ENCODE results near the gene LAMC3. TPM values are rescaled to one million over a fixed set of nuclear protein-coding genes. Genes with fewer than 3 reads are reported as not detected.

The LAMC3 gene
- total RNA-seq, 1 donor from 2014 or later, result not detected

DNA sequence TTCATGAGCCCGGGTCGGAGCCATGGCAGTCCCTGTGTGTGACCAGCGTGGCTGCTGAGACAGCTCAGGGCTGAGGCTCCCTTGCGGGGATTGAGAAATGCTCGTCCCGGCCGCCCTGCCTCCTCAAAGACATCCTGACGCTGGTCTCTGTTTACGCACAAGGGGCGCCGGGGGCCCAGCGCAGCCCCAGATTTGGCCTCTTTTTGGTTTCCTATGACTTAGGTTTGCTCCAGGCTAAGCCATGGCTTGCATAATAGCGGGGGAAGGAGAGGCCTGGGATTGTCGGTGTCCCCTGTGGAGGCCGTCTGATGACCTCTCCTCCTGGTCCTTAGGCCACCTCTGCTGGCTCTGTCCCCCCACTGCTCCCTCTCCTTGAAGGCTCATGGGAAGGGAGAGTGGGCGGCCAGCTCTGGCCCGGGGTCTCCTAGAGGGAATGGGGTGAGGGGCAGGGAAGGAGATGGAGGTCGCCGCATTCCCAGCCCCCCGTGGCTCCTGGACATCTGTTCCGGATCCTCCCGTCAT lies 3.5 kb downstream of the LAMC3 start:
- no peaks in the 10 kb centered on the region for H3K9me3 Mint-ChIP-seq
- no peak for DNase-seq (ENCODE audit: low spot score)
- no peak overlapping the region for H3K4me3 Mint-ChIP-seq (ENCODE audit: low read depth)
- intact Hi-C loops (cut with micrococcal nuclease), result no loop called here
- H3K36me3 Mint-ChIP-seq (ENCODE audit: low read depth), result no peaks in the 10 kb centered on the region
- H3K4me1 Mint-ChIP-seq (ENCODE audit: low read depth), result no peaks in the 10 kb centered on the region
- H3K27me3 Mint-ChIP-seq (ENCODE audit: low read depth), result peaks cover 24% of the 10 kb centered on the region
- H3K27ac Mint-ChIP-seq, result no peak overlapping the region

GRCh38 chr9:131013015-131013755 lies 4.2 kb downstream of the LAMC3 start:
- no peaks in the 10 kb centered on the region for H3K4me1 Mint-ChIP-seq (ENCODE audit: low read depth)
- DNase-seq (ENCODE audit: low spot score), result no peak
- no peak overlapping the region for H3K4me3 Mint-ChIP-seq (ENCODE audit: low read depth)
- H3K9me3 Mint-ChIP-seq, result no peaks in the 10 kb centered on the region
- H3K27ac Mint-ChIP-seq, result no peak overlapping the region
- H3K27me3 Mint-ChIP-seq (ENCODE audit: low read depth), result peaks cover 18% of the 10 kb centered on the region
- intact Hi-C loops (cut with micrococcal nuclease), result no loop called here
- H3K36me3 Mint-ChIP-seq (ENCODE audit: low read depth), result no peaks in the 10 kb centered on the region

GRCh38 chr9:131013771-131014676 lies 5.0 kb downstream of the LAMC3 start:
- intact Hi-C loops (cut with micrococcal nuclease), result no loop called here
- H3K27ac Mint-ChIP-seq, result no peak overlapping the region
- H3K4me3 Mint-ChIP-seq (ENCODE audit: low read depth), result no peak overlapping the region
- no peaks in the 10 kb centered on the region for H3K9me3 Mint-ChIP-seq
- H3K4me1 Mint-ChIP-seq (ENCODE audit: low read depth), result no peaks in the 10 kb centered on the region
- peaks cover 13% of the 10 kb centered on the region for H3K27me3 Mint-ChIP-seq (ENCODE audit: low read depth)
- DNase-seq (ENCODE audit: low spot score), result no peak
- H3K36me3 Mint-ChIP-seq (ENCODE audit: low read depth), result no peaks in the 10 kb centered on the region

DNA sequence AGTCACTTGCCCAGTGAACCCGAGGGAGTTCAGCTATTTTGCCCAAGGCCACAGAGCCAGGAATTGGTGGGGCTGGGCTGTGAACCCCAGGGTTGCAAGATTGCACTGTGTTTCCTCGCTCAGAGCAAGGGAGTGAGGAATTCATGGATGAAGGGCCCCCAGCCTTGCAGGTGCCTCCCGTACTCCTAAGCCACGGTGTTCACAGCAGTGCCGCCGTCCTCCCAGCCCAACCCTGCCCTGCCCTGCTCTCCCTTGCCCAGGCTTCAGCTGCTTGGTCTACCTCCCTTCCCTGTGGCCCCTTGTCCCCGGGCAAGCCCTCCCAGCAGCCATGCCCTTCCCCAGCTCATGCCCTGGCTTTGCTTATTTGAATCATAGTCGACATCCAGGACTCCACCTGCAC lies 6.1 kb downstream of the LAMC3 start:
- Mint-ChIP-seq H3K27me3 (ENCODE audit: low read depth) (peaks cover 12% of the 10 kb centered on the region), H3K9me3 (no peaks in the 10 kb centered on the region), H3K27ac (no peak overlapping the region)

DNA sequence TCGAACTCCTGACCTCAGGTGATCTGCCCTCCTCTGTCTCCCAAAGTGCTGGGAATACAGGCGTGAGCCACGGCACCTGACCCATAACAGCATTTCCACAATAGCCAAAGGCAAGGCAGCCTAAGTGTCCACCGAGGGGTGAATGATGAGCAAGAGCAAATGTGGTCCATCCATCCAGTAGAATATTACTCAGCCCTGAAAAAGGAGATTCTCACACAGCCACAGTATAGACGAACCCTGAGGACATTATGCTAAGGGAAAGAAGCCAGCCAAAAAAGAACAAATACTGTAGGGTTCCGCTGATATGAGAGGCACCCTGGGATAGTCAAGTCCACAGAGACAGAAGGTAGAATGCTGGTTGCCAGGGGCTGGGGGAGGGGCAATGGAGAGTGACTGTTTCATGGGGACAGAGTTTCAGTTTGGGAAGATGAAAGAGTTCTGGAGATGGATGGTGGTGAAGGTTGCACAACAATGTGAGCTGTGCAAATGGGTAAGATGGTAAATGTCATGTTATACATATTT lies 7.0 kb downstream of the LAMC3 start:
- Mint-ChIP-seq H3K4me3 (ENCODE audit: low read depth) (no peak overlapping the region), H3K27me3 (ENCODE audit: low read depth) (peaks cover 5% of the 10 kb centered on the region), H3K4me1 (ENCODE audit: low read depth) (no peaks in the 10 kb centered on the region), H3K9me3 (no peaks in the 10 kb centered on the region), H3K36me3 (ENCODE audit: low read depth) (no peaks in the 10 kb centered on the region), H3K27ac (no peak overlapping the region)
- DNase-seq (ENCODE audit: low spot score), result no peak
- intact Hi-C loops (cut with micrococcal nuclease), result no loop called here

More for the DNA sequence above, 6.1 kb downstream of the LAMC3 start:
- DNase-seq (ENCODE audit: low spot score), result no peak
- no peaks in the 10 kb centered on the region for H3K4me1 Mint-ChIP-seq (ENCODE audit: low read depth)
- no peaks in the 10 kb centered on the region for H3K36me3 Mint-ChIP-seq (ENCODE audit: low read depth)
- intact Hi-C loops (cut with micrococcal nuclease), result no loop called here
- H3K4me3 Mint-ChIP-seq (ENCODE audit: low read depth), result no peak overlapping the region

DNA sequence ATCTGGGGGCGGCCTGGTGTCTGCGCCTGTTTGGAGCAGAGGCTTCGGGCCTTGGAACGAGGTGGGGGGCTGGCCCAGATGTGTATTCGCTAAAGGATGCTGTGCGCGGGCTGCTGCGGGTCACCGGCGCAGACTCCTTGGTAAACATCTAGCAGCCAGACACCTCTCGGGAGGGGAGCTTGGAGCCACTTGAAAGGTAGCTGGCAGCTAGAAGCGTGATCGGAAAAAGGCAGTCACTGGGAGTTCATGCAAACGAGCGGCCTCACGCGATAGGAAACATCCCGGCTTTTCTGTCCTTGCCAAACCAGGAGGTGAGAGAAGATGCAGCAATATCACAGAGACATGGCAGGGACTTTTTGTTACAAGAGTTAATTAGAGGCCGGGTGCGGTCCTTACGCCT lies 8.1 kb downstream of the LAMC3 start:
- Mint-ChIP-seq H3K9me3 (no peaks in the 10 kb centered on the region), H3K27me3 (ENCODE audit: low read depth) (peaks cover 2% of the 10 kb centered on the region), H3K4me3 (ENCODE audit: low read depth) (no peak overlapping the region), H3K4me1 (ENCODE audit: low read depth) (no peaks in the 10 kb centered on the region), H3K27ac (no peak overlapping the region), H3K36me3 (ENCODE audit: low read depth) (no peaks in the 10 kb centered on the region)
- intact Hi-C loops (cut with micrococcal nuclease), result no loop called here
- DNase-seq (ENCODE audit: low spot score), result no peak

- Mint-ChIP-seq H3K9me3 (no peaks in the 10 kb centered on the region), H3K4me1 (ENCODE audit: low read depth) (no peaks in the 10 kb centered on the region), H3K27ac (no peak overlapping the region), H3K27me3 (ENCODE audit: low read depth) (peaks cover 4% of the 10 kb centered on the region), H3K36me3 (ENCODE audit: low read depth) (no peaks in the 10 kb centered on the region), H3K4me3 (ENCODE audit: low read depth) (no peak overlapping the region)
- intact Hi-C loops (cut with micrococcal nuclease), result no loop called here
- no peak for DNase-seq (ENCODE audit: low spot score)
Measured at GRCh38 chr9:131018621-131019020, 9.6 kb downstream of the LAMC3 start.

- intact Hi-C loops (cut with micrococcal nuclease), result no loop called here
- Mint-ChIP-seq H3K27ac (no peak overlapping the region), H3K4me1 (ENCODE audit: low read depth) (no peaks in the 10 kb centered on the region), H3K4me3 (ENCODE audit: low read depth) (no peak overlapping the region), H3K36me3 (ENCODE audit: low read depth) (no peaks in the 10 kb centered on the region), H3K9me3 (no peaks in the 10 kb centered on the region), H3K27me3 (ENCODE audit: low read depth) (peaks cover 2% of the 10 kb centered on the region)
- no peak for DNase-seq (ENCODE audit: low spot score)
Measured at GRCh38 chr9:131019388-131020239, 10.6 kb downstream of the LAMC3 start.

DNA sequence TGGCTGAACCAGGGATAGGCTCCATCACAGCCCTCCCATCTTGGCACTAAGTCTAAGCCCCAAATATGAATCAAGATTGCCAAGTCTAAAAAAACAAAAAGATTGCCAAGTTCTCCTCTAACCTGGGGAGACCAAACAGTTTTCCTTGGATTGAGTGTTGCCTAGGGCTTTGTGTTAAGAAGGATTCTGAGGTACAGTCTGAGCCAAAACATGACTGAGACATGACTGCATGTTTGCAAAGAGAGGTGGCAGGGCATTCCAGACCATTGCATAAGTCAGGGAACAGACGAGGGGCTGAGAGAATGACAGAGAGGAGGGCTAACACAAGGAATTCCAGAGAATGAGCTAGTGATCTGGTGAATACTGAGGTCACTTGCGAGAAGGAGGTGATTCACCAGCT lies 11.4 kb downstream of the LAMC3 start:
- no peaks in the 10 kb centered on the region for H3K9me3 Mint-ChIP-seq
- no peaks in the 10 kb centered on the region for H3K36me3 Mint-ChIP-seq (ENCODE audit: low read depth)
- H3K27ac Mint-ChIP-seq, result no peak overlapping the region
- H3K4me3 Mint-ChIP-seq (ENCODE audit: low read depth), result no peak overlapping the region
- no peaks in the 10 kb centered on the region for H3K4me1 Mint-ChIP-seq (ENCODE audit: low read depth)
- intact Hi-C loops (cut with micrococcal nuclease), result no loop called here
- peaks cover 2% of the 10 kb centered on the region for H3K27me3 Mint-ChIP-seq (ENCODE audit: low read depth)
- no peak for DNase-seq (ENCODE audit: low spot score)

- Mint-ChIP-seq H3K4me1 (ENCODE audit: low read depth) (no peaks in the 10 kb centered on the region), H3K36me3 (ENCODE audit: low read depth) (no peaks in the 10 kb centered on the region), H3K27ac (no peak overlapping the region), H3K27me3 (ENCODE audit: low read depth) (peaks cover 2% of the 10 kb centered on the region), H3K4me3 (ENCODE audit: low read depth) (no peak overlapping the region), H3K9me3 (no peaks in the 10 kb centered on the region)
- DNase-seq (ENCODE audit: low spot score), result no peak
- intact Hi-C loops (cut with micrococcal nuclease), result no loop called here
Measured at GRCh38 chr9:131020862-131021261, 11.9 kb downstream of the LAMC3 start.

DNA sequence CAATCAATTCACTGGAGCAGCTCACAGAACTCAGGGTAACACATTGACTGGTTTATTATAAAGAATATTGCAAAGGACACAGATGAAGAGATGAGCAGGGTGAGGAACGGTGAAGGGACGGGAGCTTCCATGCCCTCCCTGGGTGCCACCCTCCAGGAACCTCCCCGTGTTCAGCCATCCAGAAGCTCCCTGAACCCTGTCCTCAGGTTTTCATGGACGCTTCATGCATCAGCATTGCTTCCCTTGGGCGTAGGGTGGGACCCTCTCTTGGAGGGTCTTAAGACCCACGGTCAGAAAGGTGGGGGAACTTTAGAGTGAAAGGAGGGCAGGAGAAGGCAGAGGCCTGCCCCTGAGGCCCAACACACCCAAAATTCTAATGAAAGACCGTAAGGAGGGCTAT lies 12.8 kb downstream of the LAMC3 start:
- H3K9me3 Mint-ChIP-seq, result no peaks in the 10 kb centered on the region
- H3K36me3 Mint-ChIP-seq (ENCODE audit: low read depth), result no peaks in the 10 kb centered on the region
- DNase-seq (ENCODE audit: low spot score), result no peak
- intact Hi-C loops (cut with micrococcal nuclease), result no loop called here
- no peaks in the 10 kb centered on the region for H3K4me1 Mint-ChIP-seq (ENCODE audit: low read depth)
- H3K27me3 Mint-ChIP-seq (ENCODE audit: low read depth), result peaks cover 2% of the 10 kb centered on the region
- H3K27ac Mint-ChIP-seq, result no peak overlapping the region
- H3K4me3 Mint-ChIP-seq (ENCODE audit: low read depth), result no peak overlapping the region

All from activated T-helper 2 cell treated with anti-CD3 and anti-CD28 coated beads, Interferon-gamma antibody, Interleukin-2, Interleukin-4, amounts not matched to agents 10 μg/mL and 5 μg/mL and 100 μg/mL, durations not matched to agents 14 hours and 24 hours and 36 hours (primary cell).